ENCODE results near the gene NFIA. TPM values are rescaled to one million over a fixed set of nuclear protein-coding genes. Genes with fewer than 3 reads are reported as not detected.

Gene NFIA
- total and polyA plus RNA-seq, 5 experiments from 2014 or later: 6.3 to 7.8 (median 7.4) TPM

DNA sequence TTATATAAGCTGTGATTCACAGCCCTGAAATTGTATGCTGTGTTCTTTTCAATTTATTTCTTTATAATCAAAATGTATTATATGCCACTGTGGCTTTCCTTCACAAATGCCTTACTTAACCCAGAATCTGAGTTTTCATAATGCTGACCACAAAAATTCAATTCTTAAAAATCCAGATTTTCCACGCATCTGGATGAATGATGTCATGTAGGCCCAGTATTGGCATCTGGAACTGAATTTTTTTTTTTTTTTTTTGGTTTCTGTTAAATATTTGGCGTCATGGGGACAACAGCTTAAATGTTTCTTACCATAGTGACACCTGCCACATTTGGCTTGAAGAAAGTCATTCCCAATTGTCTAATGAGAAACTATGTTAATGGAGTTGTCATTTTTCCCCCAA, 345.8 kb downstream of the NFIA start:
- DNase-seq (no peak), ATAC-seq (no peak)
- Mint-ChIP-seq H3K36me3 (peaks cover 0 to 5% (median 4%) of the 10 kb centered on the region in 3 donors), H3K4me3 (no peak overlapping the region), H3K27me3 (no peaks in the 10 kb centered on the region), H3K9me3 (no peaks in the 10 kb centered on the region), H3K27ac (no peak overlapping the region), H3K4me1 (peaks cover 0 to 6% (median 3%) of the 10 kb centered on the region in 4 donors)
- POLR2A ChIA-PET: interaction anchor here (0.6 kb wide), 1 partner anchor 386 kb away, joined by 3 read pairs; no protein-coding TSS in a partner anchor

DNA sequence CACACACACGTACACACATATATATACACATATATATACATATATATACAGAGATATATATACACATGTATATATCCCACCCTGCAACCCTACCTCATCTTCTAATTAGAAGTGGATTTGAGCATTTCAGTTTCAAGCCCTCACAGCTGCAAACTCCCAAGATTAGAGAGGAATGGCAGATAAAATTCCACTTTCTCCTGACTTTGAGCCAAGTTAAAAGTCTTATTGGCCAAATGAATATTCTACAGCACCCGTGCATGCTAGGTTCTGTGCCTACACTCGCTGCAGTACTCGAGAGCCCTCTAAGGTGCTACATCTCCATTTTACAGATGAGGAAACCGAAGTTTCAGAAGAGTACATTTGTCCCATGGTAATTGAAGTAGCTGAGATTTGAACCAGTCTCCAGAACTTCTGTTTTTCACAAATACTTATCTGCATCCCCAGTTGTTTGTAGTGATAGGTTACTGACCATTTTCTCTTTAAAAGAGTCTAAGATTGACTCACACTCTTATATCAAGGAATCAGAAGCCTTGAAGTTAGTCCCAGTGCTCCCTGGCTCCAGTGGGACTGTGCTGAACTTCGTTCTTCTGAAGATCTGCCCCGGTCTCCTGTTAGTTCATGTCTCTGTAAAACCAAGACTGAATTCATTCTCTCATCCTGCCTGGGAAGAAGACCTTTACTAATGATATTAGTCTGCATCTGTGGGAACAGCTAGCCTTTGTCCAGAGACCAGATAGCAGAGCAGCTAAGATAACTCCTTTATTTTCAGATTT, 350.4 kb downstream of the NFIA start:
- H3K4me1 Mint-ChIP-seq: no peaks in the 10 kb centered on the region
- H3K36me3 Mint-ChIP-seq: no peaks in the 10 kb centered on the region
- ATAC-seq: no peak
- DNase-seq: no peak
- H3K27ac Mint-ChIP-seq: no peak overlapping the region
- POLR2A ChIA-PET: no interaction called here
- no peaks in the 10 kb centered on the region for H3K9me3 Mint-ChIP-seq
- no peak overlapping the region for H3K4me3 Mint-ChIP-seq
- no peaks in the 10 kb centered on the region for H3K27me3 Mint-ChIP-seq

DNA sequence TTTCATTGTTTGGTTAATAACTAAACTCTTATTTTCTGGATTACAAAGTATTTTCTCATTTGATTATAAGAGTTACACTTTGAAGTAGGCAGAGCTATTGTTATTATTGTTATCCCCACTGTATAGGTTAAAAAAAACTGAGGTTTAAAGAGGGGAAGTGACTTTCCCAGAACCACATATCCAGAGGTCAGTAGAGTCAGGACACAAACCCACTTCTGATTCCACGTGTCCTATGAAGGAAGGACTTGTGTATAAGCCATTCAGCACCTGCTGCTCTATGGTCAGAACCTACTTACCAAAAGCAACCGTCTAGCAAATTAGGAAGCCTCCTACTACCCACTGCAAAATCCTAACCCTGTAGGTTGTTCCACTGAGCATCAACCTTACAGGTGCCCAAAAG, 351.3 kb downstream of the NFIA start:
- no peak overlapping the region for H3K4me3 Mint-ChIP-seq
- ATAC-seq (no peak), DNase-seq (no peak)
- H3K4me1 Mint-ChIP-seq: no peaks in the 10 kb centered on the region
- H3K27ac Mint-ChIP-seq: no peak overlapping the region
- H3K9me3 Mint-ChIP-seq: no peaks in the 10 kb centered on the region
- POLR2A ChIA-PET: no interaction called here
- H3K27me3 Mint-ChIP-seq: no peaks in the 10 kb centered on the region
- no peaks in the 10 kb centered on the region for H3K36me3 Mint-ChIP-seq

DNA sequence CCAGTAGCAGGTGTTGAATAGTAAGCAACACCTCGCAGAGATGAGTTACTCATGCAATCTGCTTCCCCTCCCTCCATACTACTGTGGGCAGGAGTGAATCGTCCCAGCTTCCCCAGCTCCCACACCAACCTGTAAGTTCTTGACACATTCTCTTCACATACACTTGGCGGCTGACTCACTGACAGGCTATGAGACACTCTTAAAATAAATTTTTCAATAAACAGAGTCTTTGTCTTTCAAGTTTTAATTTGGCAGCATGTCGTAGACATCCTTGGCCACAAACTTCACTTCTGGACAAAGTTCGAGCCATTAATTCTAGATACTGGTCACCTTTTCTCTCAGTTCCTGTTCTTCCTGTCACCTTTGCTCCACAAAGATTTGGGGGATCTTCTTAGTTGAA, 351.9 kb downstream of the NFIA start:
- POLR2A ChIA-PET: no interaction called here
- ATAC-seq: no peak

DNA sequence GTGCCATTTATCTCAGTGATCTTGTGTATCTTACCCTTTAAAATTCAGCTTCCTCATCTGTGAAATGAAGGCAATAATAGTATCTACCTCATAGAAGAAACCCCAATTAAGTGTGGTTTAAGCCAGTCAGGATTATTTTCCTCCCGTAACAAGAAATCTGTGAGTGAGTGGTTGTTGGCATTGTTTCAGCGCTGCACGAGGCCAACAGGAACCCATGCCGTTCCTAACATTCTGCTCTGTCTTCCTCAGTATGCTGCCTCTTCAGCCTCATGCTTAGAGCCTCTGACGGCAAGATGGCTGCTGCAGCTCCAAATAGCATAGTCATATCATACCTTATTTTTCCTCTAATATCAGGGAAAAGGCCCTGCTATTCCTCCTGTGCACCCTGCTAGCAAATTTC, 352.9 kb downstream of the NFIA start:
- no peak overlapping the region for H3K4me3 Mint-ChIP-seq
- H3K27ac Mint-ChIP-seq: no peak overlapping the region
- ATAC-seq (no peak), DNase-seq (no peak)
- no peaks in the 10 kb centered on the region for H3K36me3 Mint-ChIP-seq
- no peaks in the 10 kb centered on the region for H3K9me3 Mint-ChIP-seq
- no peaks in the 10 kb centered on the region for H3K27me3 Mint-ChIP-seq
- POLR2A ChIA-PET: no interaction called here
- H3K4me1 Mint-ChIP-seq: no peaks in the 10 kb centered on the region

More for the DNA sequence above, 351.9 kb downstream of the NFIA start:
- Mint-ChIP-seq H3K4me1 (no peaks in the 10 kb centered on the region), H3K4me3 (no peak overlapping the region), H3K36me3 (no peaks in the 10 kb centered on the region), H3K27ac (no peak overlapping the region), H3K27me3 (no peaks in the 10 kb centered on the region), H3K9me3 (no peaks in the 10 kb centered on the region)
- no peak for DNase-seq

DNA sequence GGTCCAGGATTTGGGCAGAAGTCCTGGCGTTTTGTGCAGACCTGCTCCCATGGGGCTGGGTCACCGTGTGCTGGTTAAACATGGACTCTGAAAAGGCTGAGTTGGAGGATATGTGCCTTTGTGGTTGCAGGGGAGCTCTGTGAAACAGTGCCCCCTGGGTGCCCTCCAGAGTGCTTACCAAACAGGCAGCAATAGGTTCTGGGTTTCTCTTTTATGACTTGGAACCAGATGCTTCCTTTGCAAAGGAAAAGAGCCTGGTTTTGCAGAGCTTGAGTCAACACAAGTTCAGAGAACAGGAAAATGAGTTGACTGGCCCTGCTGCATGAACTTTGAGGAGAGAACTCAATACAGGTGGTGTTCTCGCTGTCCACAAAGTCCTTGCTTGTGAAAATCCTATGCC, 353.7 kb downstream of the NFIA start:
- DNase-seq: no peak
- Mint-ChIP-seq H3K27me3 (no peaks in the 10 kb centered on the region), H3K4me1 (no peaks in the 10 kb centered on the region), H3K36me3 (no peaks in the 10 kb centered on the region), H3K4me3 (no peak overlapping the region), H3K27ac (no peak overlapping the region), H3K9me3 (no peaks in the 10 kb centered on the region)
- POLR2A ChIA-PET: no interaction called here
- no peak for ATAC-seq

DNA sequence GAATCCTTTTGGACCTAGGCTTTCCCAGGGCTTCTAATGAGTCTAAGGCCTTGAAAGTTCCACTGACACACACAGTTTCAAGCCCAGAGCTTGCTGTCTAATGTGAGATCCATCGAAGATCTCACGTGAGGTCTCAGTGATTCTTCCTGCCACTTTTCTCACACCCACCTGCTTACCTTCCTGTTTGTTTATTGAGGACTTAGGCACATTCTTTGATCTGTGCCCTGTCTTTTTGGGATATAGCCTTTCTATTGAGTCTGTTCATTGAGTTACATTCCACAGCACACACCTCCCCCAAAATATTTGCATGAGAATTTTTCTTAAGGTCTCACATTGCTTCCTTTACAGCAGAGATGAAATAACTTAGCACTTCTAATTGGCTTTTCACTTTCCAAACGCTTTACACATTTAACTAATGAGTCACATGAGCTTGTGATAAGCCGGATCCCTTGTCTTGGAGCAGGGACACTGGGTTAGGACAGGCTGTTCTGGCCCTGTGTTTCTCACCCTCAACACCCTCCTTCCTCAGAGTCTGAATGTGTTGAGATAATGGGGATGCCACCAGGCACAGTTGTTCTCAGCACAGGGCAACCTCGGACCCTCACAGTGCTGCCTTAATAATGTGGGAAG, 354.2 kb downstream of the NFIA start:
- POLR2A ChIA-PET: no interaction called here
- no peaks in the 10 kb centered on the region for H3K27me3 Mint-ChIP-seq

DNA sequence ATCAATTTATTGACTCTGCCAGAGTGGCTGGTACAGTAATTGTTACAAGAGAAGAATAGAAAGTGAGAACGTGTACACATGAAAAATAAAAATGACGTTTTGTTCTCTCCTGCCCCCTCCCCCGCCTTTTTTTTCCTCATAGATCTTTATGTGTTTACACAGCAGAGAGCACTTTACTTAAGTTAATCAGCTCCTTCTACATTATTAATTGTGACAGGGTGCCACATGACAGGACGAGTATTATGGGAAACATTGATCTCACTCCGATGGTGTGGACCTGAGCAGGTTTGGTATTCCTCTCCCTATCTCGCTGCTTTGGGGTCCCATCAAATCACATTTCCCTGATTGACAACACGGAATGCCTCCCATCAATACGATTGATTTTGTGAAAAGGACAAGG, 356.9 kb downstream of the NFIA start:
- Mint-ChIP-seq H3K27ac (no peak overlapping the region), H3K4me1 (no peaks in the 10 kb centered on the region), H3K9me3 (no peaks in the 10 kb centered on the region), H3K4me3 (no peak overlapping the region), H3K36me3 (no peaks in the 10 kb centered on the region), H3K27me3 (no peaks in the 10 kb centered on the region)
- ATAC-seq (no peak), DNase-seq (no peak)
- POLR2A ChIA-PET: no interaction called here

More for the DNA sequence above, 354.2 kb downstream of the NFIA start:
- DNase-seq (no peak), ATAC-seq (no peak)
- H3K27ac Mint-ChIP-seq: no peak overlapping the region
- H3K4me1 Mint-ChIP-seq: no peaks in the 10 kb centered on the region
- H3K9me3 Mint-ChIP-seq: no peaks in the 10 kb centered on the region
- H3K36me3 Mint-ChIP-seq: no peaks in the 10 kb centered on the region
- H3K4me3 Mint-ChIP-seq: no peak overlapping the region

DNA sequence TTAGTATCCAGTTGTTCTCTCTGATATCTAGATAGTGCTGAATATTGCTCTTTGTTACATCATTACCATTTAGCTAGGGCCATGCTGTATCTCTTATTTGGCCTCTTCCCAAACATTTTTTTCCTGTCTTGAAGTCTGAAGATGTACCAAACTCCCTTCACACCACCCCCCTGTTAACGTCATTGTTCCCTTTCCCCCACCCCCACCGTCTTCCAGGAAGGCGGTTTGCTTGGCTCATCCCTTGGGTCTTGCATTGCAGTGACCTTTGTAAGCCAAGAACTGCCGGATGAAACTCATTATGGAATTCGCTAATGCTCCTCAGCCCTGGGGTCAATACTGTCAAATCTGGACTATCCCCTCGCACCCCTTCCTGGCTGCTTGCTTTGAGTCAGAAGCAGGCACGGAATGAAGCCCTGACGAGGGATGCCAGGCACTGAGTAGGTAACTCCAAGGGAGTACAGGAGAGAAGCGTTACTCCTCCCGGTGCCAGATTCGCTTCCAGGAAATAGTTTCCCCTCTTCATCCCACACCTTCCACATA, 359.4 kb downstream of the NFIA start:
- no peak for ATAC-seq
- Mint-ChIP-seq H3K4me3 (no peak overlapping the region), H3K36me3 (no peaks in the 10 kb centered on the region), H3K9me3 (no peaks in the 10 kb centered on the region), H3K27ac (no peak overlapping the region), H3K4me1 (no peaks in the 10 kb centered on the region), H3K27me3 (no peaks in the 10 kb centered on the region)
- POLR2A ChIA-PET: no interaction called here
- DNase-seq: no peak

DNA sequence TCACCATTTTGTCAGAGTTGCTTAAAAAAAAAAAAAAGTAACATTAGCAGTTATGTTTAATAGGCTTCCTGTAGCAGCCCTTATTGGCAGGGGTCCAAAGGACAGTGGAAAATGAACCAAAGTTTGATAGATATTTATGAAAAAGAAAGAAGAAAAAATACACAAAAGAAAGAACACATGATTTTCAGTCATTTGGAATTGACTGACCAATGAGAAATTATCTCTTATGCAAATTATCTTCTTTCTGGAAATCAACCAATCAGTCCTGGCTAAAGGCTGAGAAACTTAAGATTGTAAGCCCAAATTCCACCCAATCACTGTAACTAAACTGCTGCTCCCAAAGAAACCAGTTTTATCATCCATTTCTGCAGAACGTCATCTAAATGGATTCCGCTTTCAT, 360.2 kb downstream of the NFIA start:
- Mint-ChIP-seq H3K27ac (no peak overlapping the region), H3K9me3 (no peaks in the 10 kb centered on the region), H3K4me1 (no peaks in the 10 kb centered on the region), H3K36me3 (no peaks in the 10 kb centered on the region), H3K27me3 (no peaks in the 10 kb centered on the region), H3K4me3 (no peak overlapping the region)
- no peak for ATAC-seq
- DNase-seq: no peak
- POLR2A ChIA-PET: no interaction called here

DNA sequence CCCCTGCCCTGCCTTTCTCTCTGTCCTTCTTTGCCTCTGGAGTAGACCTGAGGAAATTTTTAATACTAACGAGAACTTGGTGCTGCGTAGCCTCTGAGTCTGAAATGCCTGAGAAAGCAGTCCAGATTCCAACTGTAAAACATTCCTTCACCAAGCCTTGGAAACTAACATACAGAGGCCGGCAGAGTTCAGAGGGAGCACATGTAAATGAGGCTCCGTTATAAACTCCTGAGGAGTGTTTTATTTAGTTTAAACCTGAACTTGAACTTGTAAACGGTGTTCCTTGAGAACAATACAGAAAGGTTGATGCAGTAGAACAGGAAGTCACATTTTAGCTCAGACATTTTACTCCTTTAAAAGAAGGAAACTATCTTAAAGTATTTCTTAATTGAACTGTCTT, 361.9 kb downstream of the NFIA start:
- POLR2A ChIA-PET: no interaction called here
- H3K9me3 Mint-ChIP-seq: no peaks in the 10 kb centered on the region
- no peak overlapping the region for H3K27ac Mint-ChIP-seq
- DNase-seq (no peak), ATAC-seq (no peak)
- no peaks in the 10 kb centered on the region for H3K36me3 Mint-ChIP-seq
- H3K4me3 Mint-ChIP-seq: no peak overlapping the region
- peaks cover 0 to under 1% (median 0%) of the 10 kb centered on the region in 4 donors for H3K4me1 Mint-ChIP-seq
- no peaks in the 10 kb centered on the region for H3K27me3 Mint-ChIP-seq

DNA sequence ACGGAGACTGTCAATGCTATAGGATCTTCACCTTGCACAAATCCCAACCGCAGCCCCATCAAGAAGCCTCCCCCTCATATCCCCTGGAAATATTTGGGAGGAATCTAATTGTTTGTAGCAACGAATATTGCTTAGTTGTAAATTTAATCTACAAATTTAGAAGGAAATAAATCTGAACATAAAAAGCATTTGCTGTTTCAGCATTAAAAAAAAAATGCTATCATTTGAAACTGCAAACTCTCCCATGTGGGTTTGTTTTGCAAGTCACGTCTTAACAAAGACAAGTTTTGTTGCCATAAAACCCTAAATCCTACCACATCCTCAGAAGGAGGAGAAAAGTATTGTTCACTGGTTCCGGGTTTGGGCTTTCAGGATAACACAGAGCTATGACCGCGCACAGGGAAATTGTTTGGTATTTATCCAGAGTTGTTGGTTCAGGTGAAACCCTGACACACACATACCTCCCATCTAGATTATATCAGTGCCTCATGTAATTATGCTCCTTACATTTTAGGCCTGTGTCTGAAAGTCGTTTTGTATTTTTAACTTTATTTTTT, 363.0 kb downstream of the NFIA start:
- H3K27ac Mint-ChIP-seq: no peak overlapping the region
- no peak for DNase-seq
- no peak for ATAC-seq
- POLR2A ChIA-PET: no interaction called here
- no peaks in the 10 kb centered on the region for H3K27me3 Mint-ChIP-seq
- H3K4me3 Mint-ChIP-seq: no peak overlapping the region
- peaks cover under 1 to 3% (median 2%) of the 10 kb centered on the region in 4 donors for H3K4me1 Mint-ChIP-seq
- no peaks in the 10 kb centered on the region for H3K36me3 Mint-ChIP-seq
- no peaks in the 10 kb centered on the region for H3K9me3 Mint-ChIP-seq

DNA sequence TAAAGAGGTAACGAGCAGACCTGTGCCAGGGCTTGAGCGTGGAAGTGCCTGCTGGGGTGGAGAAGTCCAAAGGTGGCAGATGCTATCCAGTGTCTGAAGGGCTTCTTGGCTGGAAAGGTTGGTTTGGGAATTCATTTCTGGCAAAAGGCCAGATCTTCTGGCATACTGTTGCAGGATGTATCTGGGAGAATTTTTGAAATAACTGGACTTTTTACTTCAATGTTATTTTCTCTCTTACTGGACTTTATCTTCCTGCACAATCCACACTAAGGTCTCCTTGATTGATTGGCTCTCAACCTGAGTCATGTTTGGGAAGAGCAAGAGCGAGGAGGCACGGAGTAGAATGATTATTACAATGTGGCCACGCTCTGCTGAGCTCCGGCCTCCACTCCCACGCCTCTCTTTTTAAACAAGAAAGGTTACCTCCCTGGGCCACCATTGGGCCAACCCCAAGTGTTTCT, 364.2 kb downstream of the NFIA start:
- POLR2A ChIA-PET: no interaction called here
- Mint-ChIP-seq H3K27ac (no peak overlapping the region), H3K4me3 (no peak overlapping the region), H3K27me3 (no peaks in the 10 kb centered on the region), H3K36me3 (no peaks in the 10 kb centered on the region), H3K9me3 (no peaks in the 10 kb centered on the region), H3K4me1 (peaks cover 3 to 9% (median 8%) of the 10 kb centered on the region in 4 donors)
- ATAC-seq: no peak
- DNase-seq: no peak

Measured in naive thymus-derived CD8-positive, alpha-beta T cell (primary cell).